Measurements from ENCODE around the gene ATP5F1E.

Gene ATP5F1E

GRCh38 chr20:59032023-59032712 is at the start of gene ATP5F1E:
TSS of gene ATP5F1E (minus strand) at chr20:59032335. CDS start at chr20:59032251, 84 bp downstream.
- DNase-seq: peak; percentile 96

DNA sequence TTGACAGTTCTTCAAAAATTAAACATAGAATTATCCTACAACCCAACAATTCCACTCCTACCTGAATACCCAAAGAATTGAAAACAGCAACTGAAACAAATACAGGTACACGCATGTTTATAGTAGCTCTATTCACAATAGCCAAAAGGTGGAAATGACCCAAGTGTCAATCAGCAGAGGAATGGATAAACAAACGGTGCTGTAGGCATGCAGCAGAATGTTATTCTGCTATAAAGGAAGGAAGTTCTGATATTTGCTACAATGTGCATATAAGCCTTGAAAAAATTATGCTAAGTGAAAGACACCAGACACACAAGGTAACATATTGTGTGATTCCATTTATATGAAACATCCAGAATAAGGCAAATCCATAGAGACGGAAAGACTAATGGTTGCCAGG is 48.9 kb upstream of the ATP5F1E start:
- no peak for DNase-seq

DNA sequence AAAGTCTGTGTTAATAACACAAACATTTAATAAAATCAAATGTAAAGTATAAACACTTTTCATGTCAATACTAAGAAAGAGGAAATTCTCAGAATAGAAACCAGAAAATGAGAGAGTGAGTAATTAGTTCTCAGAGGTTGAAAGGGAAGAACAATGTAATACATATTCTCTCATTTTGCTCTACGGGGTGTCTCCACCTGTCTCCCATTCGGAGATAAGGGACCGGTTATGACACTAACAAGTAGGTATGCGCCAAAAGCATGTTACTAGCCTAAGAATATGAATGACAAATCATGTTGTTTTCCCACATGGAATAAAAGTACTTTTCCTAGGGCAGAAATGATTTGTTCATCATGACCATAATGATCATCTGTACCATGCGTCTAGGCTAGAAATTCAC is 46.1 kb upstream of the ATP5F1E start:
- DNase-seq: no peak

DNA sequence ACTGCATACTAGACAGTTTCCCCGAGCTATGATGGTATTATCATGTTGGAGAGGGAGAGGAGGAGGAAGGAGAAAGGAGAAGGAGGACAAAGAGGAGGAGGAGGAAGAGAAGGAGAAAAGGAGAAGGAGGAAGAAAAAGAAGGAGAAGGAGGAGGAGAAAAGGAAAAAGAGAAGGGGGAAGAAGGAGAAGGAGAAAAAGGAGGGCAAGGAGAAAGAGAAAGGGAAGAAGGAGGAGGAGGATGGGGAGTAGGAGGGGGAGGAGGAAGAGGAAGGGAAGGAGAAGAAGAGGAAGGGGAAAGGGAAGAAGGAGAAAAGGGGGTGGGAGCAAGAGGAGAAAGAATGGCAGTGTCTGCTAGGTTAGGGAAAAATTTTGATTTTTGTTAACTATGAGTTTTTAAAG is 45.6 kb upstream of the ATP5F1E start:
- DNase-seq: no peak

GRCh38 chr20:59075934-59076508 is 43.9 kb upstream of the ATP5F1E start:
- no peak for DNase-seq

DNA sequence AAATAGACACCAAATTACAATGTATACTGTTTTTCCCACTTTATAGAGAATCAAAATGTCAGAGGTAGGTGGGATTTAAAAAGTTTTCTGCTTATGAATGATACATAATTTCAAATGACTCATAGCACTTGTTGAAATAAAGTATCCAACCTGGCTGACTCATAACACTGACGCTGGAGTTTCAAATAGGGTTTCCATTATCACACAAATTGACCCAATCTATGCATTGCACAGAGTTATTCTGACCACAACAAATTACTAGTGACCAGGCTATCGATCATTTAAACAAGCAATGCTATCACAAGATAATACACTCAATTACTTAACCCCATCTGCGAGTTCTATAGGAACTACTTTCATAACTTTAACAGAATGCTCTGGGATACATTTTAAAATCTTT is 42.3 kb upstream of the ATP5F1E start:
- DNase-seq: no peak

DNA sequence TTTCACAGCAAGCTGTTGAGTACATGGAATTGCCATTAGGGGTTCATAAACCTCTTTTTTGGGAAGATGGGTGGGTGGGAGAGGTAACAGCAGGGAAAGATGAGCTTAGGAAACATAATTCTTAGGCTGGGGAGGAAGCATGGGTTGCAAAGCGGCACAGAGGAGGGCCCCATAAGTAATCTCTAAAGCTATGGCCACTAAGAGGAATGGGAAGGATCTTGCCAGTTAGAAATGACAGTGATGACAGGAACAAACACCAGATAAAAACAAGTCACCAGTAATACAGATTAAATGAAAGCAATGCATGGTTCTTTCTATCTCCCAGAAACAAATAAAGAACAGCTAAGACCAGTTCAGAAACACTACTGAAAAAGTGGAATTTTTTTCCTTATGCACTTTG is 41.4 kb upstream of the ATP5F1E start:
- no peak for DNase-seq

DNA sequence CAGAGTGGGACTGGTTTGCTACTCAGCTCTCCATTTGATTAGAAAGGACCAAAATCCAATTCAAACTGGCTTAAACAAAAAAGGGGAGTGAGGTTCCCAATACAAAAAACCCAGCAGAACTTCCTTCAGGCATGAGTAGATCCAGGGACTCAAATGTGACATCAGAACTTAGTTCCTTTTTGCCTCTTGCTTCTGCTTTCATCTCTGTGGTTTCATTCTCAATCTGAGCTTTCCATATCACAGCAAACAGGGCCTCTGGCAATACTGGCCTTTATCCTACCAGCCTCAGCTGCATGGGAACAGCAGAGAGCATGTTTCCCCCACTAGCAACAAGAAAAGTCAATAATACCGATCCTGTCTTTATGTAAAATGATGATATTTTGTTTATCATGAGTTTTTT is 39.1 kb upstream of the ATP5F1E start:
- DNase-seq: no peak

- DNase-seq: no peak
These were observed 36.9 kb upstream of the ATP5F1E start for GRCh38 chr20:59069026-59069425.

DNA sequence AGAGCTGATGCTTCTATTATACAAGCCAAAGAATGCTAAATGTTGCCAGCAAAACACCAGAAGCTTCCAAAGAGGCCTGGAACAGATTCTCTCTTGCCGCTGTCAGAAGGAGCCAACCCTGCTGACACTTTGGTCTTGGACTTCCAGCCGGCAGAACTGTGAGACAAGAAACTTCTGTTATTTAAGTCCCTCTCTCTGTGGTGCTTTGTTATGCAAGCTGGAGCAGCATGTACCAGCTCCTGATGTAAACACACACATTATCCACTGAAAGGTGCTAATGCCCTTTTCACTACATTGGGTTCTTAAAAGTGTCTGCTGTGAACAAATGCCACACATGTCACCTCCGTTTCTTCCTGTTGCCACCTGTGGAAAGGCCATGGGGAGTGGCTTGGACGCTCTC is 36.4 kb upstream of the ATP5F1E start:
- no peak for DNase-seq

- no peak for DNase-seq
These were observed 32.1 kb upstream of the ATP5F1E start for GRCh38 chr20:59064214-59064722.

GRCh38 chr20:59063358-59064213 is 31.5 kb upstream of the ATP5F1E start:
- no peak for DNase-seq

DNA sequence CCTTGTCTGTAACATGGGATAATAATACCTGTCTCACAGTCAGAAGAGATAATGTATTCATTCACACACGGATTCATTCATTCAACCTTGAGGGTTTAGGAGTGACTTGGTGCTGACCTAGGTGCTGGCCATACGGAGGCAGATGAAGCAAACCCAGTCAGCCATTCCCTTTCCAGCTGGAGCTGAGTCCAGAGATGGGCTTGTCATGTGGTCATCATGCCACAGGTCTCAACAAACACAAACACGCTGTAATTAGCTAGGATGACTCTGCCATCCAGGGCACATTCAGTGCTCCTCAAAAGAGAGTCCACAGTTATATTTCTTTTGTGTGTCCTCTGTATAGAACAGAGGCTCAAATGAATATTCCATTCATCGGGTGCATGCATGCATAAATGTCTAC is 29.9 kb upstream of the ATP5F1E start:
- DNase-seq: no peak

DNA sequence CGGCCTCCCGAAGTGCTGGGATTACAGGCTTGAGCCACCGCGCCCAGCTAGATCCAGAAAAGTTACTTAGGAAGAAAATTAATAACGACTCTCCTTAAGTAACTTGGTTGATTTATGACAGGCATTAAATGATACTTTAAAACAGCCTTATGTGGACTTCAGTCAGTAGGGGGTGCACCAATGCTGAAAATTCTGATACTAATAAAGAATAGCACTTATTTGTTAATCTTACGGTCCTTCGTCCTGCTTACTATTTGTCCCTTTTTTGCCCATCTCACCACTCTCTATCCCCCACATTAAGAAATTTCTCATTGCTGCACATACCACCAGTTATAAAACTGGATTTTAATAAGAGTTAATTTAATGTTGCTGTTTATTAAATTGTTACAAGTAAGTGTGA is 23.2 kb upstream of the ATP5F1E start:
- no peak for DNase-seq

GRCh38 chr20:59051666-59052185 is 19.6 kb upstream of the ATP5F1E start:
- peak; percentile 56 for DNase-seq

DNA sequence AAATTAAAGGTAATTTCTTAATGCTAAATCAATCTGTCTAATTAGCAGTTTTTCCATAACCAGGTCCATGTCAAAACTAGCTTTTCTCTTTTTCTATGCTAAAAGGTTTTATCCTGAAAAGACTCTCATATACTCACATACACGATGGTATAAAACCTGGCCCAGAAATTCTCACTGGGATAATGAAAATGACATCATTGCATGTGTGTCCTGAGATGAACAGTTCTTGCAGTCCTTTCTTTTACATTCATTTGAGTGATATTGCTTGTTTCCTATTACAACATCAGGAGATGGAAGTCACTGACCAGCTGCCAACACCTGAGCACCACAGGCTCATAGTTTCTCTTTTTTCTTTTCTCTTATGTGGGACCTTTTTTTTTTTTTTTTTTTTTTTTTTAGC is 18.3 kb upstream of the ATP5F1E start:
- no peak for DNase-seq

DNA sequence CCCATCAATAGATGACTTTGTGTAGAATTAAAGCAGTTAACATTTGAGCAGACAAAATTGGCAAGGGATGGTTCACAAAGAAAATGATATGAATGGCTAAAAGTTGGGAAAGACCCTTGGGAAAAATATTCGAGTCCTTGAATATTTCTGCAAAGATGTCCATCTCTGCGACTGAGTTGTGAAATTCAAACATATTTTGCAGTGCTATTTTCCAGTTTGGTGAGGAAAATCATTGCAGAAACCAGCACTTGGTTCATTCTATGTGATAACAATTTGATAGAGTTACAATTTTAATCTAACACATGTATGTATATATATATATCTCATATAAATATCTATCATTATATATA is 16.5 kb upstream of the ATP5F1E start:
- DNase-seq: no peak

DNA sequence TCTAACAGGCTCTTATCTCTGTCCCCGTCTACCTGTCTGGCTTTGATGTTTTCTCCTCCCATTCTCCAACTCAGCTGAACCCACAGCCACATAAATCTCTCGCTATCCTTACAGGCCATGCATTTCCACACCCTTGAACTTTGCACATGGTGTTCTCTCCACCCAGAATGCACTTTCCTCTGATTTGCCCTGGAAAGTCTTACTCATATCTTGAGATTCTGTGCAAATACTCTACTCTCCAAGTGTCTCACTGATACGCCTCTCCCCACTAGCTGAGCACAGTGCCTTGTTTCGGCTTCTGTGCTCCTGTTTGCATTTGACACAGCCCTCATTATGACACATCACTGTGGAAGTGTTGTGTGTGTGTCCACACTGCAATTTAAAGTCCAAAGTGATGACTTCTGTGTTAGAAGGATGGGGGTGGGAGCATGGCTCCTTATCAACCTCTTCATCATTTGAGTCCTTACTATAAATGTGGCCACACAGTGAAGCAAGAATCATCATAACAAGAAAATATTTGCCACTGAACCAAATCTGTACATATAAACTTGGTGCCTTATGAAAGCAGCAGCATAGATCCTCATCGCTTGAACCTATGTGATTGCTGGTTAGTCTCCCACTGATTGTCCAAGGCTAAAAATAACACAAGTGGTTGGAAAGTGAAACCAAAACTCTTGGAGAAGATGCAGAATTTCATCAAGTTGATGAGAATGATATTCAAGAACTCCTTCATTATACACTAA is 16.0 kb upstream of the ATP5F1E start:
- no peak for DNase-seq

GRCh38 chr20:59046862-59047261 is 14.7 kb upstream of the ATP5F1E start:
- no peak for DNase-seq

DNA sequence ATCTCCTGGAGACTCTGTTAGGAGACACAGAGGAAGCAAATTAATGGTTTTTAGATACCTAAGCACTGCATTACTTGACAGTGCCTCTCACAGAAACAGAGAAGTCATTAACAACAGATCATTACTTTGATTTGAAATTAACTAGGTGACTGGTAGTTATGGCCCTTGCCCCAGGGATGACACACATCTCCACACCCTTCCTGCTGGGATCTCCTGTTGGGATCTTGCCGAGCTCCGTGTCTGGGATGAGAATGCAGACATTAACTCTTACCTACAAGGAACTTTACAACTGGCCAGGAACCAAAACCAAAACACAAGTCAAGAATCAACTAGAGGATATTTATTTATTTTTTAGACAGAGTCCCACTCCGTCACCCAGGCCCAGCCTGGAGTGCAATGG is 12.7 kb upstream of the ATP5F1E start:
- no peak for DNase-seq

- no peak for DNase-seq
These were observed 12.2 kb upstream of the ATP5F1E start for GRCh38 chr20:59044295-59044694.

DNA sequence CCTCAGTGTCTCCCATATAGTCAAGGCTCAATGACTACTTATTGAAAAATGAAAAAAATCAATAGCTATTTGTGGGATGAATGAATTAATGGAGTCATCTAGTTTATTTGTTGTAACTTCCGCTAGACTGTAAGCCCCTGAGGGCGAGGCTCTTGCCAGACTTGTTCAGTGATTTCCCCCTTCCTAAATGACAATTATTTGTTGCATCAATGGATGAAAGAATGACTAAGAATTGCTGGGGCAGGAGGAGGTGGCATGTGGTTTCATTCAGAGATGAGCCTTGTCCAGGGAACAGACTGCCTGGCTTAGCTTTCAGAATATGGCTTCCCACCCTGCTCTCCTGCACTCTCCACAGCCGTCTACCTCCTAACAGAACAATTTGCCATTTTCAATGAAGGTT is 11.6 kb upstream of the ATP5F1E start:
- DNase-seq: no peak

Measured in RPMI8226 (cell line).